ENCODE results near the gene EPB41L2.
"Not testable (repeated sequence)": the region's sequence is repeated elsewhere in the genome, so short reads cannot be mapped to it uniquely, and the experiment has no call there.

EPB41L2 gene

GRCh38 chr6:131033631-131034030, 29.4 kb downstream of the EPB41L2 start:
- DNase-seq: no peak

GRCh38 chr6:131029626-131030297, 33.3 kb downstream of the EPB41L2 start:
- no peak for DNase-seq

- DNase-seq: no peak
These were observed 35.7 kb downstream of the EPB41L2 start for GRCh38 chr6:131027326-131027725.

GRCh38 chr6:131026243-131026642, 36.8 kb downstream of the EPB41L2 start:
- DNase-seq: no peak

- no peak for DNase-seq
These were observed 38.5 kb downstream of the EPB41L2 start for GRCh38 chr6:131024565-131024964.

GRCh38 chr6:131023834-131024504, 39.1 kb downstream of the EPB41L2 start:
- DNase-seq: no peak

- no peak for DNase-seq
These were observed 40.4 kb downstream of the EPB41L2 start for GRCh38 chr6:131022691-131023090.

GRCh38 chr6:131017962-131018361, 45.1 kb downstream of the EPB41L2 start:
- DNase-seq: no peak

- no peak for DNase-seq
These were observed 47.3 kb downstream of the EPB41L2 start for GRCh38 chr6:131015630-131016263.

- no peak for DNase-seq
These were observed 47.9 kb downstream of the EPB41L2 start for GRCh38 chr6:131015025-131015591.

GRCh38 chr6:131014080-131014776, 48.8 kb downstream of the EPB41L2 start:
- DNase-seq: no peak

GRCh38 chr6:131013495-131013894, 49.5 kb downstream of the EPB41L2 start:
- DNase-seq: no peak

GRCh38 chr6:131009790-131010189, 53.3 kb downstream of the EPB41L2 start:
- DNase-seq: no peak

- DNase-seq: not testable (repeated sequence)
These were observed 54.1 kb downstream of the EPB41L2 start for GRCh38 chr6:131008965-131009364.

- not testable (repeated sequence) for DNase-seq
These were observed 55.1 kb downstream of the EPB41L2 start for GRCh38 chr6:131007964-131008363.

GRCh38 chr6:131007286-131007685, 55.8 kb downstream of the EPB41L2 start:
- no peak for DNase-seq

- DNase-seq: no peak
These were observed 57.5 kb downstream of the EPB41L2 start for GRCh38 chr6:131005439-131006016.

- DNase-seq: no peak
These were observed 58.1 kb downstream of the EPB41L2 start for GRCh38 chr6:131004936-131005335.

- DNase-seq: no peak
These were observed 58.7 kb downstream of the EPB41L2 start for GRCh38 chr6:131004387-131004755.

GRCh38 chr6:131003488-131004386, 59.3 kb downstream of the EPB41L2 start:
- DNase-seq: no peak

- DNase-seq: no peak
These were observed 60.4 kb downstream of the EPB41L2 start for GRCh38 chr6:131002661-131002980.
